Measurements from ENCODE around the gene CTDSP2.
"Not testable (repeated sequence)": the region's sequence is repeated elsewhere in the genome, so short reads cannot be mapped to it uniquely, and the experiment has no call there.

The CTDSP2 gene

DNA sequence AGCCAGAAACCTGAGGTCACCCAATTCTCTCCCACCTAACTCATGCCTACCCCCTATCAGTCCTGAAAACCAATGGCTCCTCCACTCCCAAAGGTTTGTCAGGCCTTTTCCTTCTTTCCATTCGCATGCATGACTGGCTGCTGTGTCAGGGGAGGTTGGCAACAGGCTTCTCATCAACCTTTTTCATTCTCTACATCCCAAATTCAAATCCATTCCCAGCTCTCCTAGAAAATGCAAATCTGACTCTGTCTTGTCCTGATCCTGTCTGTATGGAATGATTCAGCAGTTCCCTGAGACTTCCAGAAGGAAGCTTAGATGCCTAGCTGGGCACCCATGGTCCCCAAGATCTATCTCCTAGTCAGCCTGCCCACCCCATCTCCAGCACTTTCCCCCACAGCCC lies 5.0 kb upstream of the CTDSP2 start:
- H3K36me3 ChIP-seq (ENCODE audit: insufficient read depth, low read length), result no peaks in the 10 kb centered on the region
- H3K4me1 ChIP-seq (ENCODE audit: insufficient read depth, low read length), result peaks cover 22% of the 10 kb centered on the region
- no peaks in the 10 kb centered on the region for H3K9me3 ChIP-seq (ENCODE audit: control insufficient read depth, insufficient read depth, low read length)
- H3K9ac ChIP-seq (ENCODE audit: low read depth, low read length), result no peak overlapping the region

DNA sequence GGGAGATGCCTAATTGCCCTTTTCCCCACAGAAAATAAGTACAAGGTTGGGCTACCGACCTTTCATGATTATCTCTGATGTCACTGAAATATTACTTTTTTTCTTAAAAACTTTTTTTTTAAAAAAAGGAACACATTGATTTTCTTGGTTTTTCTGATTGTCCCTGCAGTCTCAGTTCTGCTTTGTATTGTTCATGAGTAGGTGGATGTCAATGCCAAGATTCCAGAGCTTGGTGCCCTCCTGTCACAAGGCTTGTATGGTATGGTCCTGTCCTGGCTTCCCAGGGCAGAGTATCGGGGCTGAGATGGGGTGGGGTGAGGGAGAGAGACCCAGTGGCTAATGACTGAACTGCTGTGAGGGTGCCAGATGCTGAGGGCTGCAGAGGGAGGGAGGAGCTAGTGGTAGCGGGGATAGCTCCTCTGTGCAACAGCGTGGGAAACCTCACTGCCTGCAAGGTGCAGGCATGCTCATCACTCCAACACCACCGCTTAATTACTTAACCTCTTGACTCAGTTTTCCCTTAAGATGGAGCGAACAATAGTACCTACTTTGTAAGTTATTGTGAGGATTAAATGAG lies 4.4 kb upstream of the CTDSP2 start:
- peaks cover 22% of the 10 kb centered on the region for H3K4me1 ChIP-seq (ENCODE audit: insufficient read depth, low read length)
- H3K9me3 ChIP-seq (ENCODE audit: control insufficient read depth, insufficient read depth, low read length), result no peaks in the 10 kb centered on the region
- H3K9ac ChIP-seq (ENCODE audit: low read depth, low read length), result no peak overlapping the region

DNA sequence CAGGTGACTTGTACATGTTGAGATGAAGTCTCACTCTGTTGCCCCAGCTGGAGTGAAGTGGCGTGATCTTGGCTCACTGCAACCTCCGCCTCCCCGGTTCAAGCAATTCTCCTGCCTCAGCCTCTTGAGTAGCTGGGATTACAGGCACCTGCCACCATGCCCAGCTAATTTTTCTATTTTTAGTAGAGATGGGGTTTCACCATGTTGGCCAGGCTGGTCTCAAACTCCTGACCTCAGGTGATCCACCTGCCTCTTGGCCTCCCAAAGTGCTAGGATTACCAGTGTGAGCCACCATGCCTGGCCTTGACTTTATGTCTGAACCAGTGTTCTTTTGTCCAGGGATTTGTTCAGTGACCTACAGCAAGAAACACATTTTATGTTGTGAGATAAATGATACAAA lies 2.9 kb upstream of the CTDSP2 start:
- H3K4me1 ChIP-seq (ENCODE audit: insufficient read depth, low read length), result peaks cover 23% of the 10 kb centered on the region
- not testable (repeated sequence) for H3K36me3 ChIP-seq (ENCODE audit: insufficient read depth, low read length); H3K9me3 ChIP-seq (ENCODE audit: control insufficient read depth, insufficient read depth, low read length); H3K9ac ChIP-seq (ENCODE audit: low read depth, low read length)

More for the DNA sequence above, 4.4 kb upstream of the CTDSP2 start:
- H3K36me3 ChIP-seq (ENCODE audit: insufficient read depth, low read length), result no peaks in the 10 kb centered on the region

DNA sequence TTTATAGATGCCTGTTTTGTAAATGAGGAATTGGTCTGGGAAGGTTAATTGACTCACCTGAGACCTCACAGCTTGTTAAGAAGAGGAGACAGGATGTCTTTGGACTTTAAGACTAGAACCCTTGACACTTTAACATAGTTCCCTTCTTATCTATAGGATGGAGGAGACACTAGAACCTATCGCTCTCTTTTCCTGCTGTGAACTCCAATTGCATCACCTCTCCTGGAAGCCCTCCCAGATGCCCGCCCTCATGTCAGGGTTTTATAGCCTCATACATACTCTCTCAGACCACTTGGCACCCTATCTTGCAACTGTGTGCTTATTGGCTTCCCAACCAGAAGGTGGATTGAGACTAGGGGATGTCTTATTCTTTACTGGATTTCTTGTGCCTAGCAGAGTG lies 2.5 kb upstream of the CTDSP2 start:
- H3K9ac ChIP-seq (ENCODE audit: low read depth, low read length), result no peak overlapping the region
- no peaks in the 10 kb centered on the region for H3K9me3 ChIP-seq (ENCODE audit: control insufficient read depth, insufficient read depth, low read length)
- no peaks in the 10 kb centered on the region for H3K36me3 ChIP-seq (ENCODE audit: insufficient read depth, low read length)
- H3K4me1 ChIP-seq (ENCODE audit: insufficient read depth, low read length), result peaks cover 27% of the 10 kb centered on the region

DNA sequence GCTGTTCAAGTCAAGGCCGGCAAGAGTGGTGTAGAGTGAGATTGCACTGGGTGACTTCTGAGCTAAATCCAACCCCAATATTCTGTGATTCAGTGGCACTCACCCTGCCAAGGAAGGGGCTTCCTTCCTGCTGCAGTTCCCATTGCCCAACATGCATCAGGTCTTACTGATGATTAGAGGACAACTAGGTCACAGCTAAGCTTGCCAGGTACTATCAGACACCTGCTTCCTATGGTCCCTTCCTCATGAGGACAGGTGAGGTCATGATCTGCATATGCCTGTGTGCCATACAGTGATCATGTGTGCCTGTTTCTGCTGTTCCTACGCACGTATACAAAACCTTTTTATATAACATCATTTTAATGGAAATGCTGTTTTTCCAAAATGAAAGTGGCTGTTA lies 1.7 kb upstream of the CTDSP2 start:
- no peak overlapping the region for H3K9ac ChIP-seq (ENCODE audit: low read depth, low read length)
- H3K36me3 ChIP-seq (ENCODE audit: insufficient read depth, low read length), result no peaks in the 10 kb centered on the region
- peaks cover 32% of the 10 kb centered on the region for H3K4me1 ChIP-seq (ENCODE audit: insufficient read depth, low read length)
- H3K9me3 ChIP-seq (ENCODE audit: control insufficient read depth, insufficient read depth, low read length), result no peaks in the 10 kb centered on the region

DNA sequence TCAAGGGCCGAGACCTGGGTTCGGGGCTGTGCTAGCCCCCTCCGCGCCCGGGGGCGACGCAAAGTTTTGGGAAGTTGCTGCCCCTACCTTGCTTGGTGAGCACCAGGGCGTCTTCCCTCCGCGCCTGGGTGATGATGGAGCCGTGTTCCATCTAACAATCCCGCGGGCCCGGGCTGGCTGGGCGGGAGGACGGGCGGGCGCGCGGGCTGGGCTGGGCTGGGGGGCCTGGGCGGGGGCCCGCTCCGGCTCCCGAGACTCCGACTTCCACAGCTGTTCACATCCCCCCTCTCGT lies 298 bp downstream of the CTDSP2 start:
- Histone ChIP-seq H3K4me1 (ENCODE audit: insufficient read depth, low read length) (peaks cover 39% of the 10 kb centered on the region), H3K36me3 (ENCODE audit: insufficient read depth, low read length) (no peaks in the 10 kb centered on the region), H3K9me3 (ENCODE audit: control insufficient read depth, insufficient read depth, low read length) (no peaks in the 10 kb centered on the region), H3K9ac (ENCODE audit: low read depth, low read length) (peak overlapping the region; percentile 95)

DNA sequence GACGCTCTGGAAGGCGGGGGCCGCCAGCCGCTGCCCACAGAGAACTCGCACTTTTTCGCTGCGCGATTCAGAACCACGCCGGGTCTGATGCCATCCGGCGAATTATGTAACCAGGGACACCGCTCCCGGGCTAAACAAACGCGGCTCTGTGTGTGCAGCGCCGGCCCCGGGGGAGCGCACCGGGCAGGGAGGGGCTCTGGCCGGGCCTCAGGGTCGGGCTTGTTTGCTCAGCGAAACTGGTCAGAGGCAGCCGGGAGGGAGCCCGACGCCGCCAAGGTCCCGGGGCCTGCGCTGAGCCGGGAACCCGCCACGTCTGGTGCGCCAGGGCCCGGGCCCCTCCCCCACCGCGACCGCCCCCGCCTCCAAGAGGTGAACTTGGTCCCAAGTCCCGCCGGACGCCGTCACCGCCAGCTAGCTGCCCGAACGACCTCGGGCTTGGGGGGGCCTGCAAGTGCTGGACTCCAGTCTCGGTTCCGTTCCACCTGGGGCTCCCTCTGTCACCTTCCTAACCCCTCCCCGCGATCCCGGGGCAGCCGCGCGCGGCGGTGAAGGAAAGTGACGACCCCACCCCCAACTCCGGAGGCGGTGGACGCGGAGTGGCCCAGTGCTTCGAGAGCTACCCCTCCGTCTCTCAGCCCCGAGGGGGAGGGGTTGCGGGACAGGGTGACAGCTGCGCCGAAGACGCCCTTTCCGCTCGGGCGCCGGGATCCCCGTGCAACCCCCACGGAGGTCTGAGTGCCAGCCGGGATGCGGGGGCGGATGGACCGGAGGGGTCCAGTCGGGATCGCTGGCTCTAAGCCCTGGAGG lies 848 bp downstream of the CTDSP2 start:
- Histone ChIP-seq H3K9ac (ENCODE audit: low read depth, low read length) (peak overlapping the region; percentile 95), H3K9me3 (ENCODE audit: control insufficient read depth, insufficient read depth, low read length) (no peaks in the 10 kb centered on the region), H3K36me3 (ENCODE audit: insufficient read depth, low read length) (no peaks in the 10 kb centered on the region), H3K4me1 (ENCODE audit: insufficient read depth, low read length) (peaks cover 43% of the 10 kb centered on the region)

DNA sequence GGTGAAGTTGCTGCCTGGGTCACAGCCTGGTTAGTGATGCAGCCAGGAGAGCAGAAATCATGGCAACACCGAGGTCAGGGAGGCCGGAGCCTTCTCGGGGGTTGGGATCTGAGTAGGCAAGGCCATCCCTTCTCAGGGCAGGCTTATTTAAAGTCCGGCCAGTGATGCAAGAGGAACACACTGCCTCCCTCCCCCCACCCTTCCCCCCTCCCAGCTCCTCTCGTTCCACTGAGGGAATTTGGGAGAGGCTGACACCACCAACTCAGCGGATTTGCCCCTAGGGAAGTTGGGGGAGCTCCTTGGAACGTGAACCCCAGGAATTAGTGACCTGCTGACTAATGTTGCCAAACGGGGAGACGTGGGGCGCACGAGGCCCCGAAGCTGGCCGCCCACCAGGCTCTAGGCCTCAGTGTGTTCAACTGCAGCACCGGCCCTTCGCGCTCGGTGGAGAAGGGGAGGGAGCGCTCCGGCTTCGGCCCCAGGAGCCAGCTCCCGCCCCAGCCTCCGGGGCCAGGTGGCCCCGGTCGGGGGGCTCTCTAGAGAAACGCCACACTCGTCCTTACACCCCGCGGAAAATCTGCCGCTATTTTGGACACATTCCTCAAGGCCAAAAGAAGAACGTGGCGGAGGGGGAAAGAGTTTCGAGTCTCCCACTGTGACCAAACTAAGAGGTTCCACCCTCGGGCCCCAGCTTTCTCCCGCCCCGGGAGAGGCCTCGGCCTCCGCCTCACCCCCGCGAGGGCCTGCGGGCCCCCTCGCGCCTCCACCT lies 1.6 kb downstream of the CTDSP2 start:
- no peaks in the 10 kb centered on the region for H3K36me3 ChIP-seq (ENCODE audit: insufficient read depth, low read length)
- peaks cover 51% of the 10 kb centered on the region for H3K4me1 ChIP-seq (ENCODE audit: insufficient read depth, low read length)
- H3K9me3 ChIP-seq (ENCODE audit: control insufficient read depth, insufficient read depth, low read length), result no peaks in the 10 kb centered on the region
- peak overlapping the region; percentile 95 for H3K9ac ChIP-seq (ENCODE audit: low read depth, low read length)

DNA sequence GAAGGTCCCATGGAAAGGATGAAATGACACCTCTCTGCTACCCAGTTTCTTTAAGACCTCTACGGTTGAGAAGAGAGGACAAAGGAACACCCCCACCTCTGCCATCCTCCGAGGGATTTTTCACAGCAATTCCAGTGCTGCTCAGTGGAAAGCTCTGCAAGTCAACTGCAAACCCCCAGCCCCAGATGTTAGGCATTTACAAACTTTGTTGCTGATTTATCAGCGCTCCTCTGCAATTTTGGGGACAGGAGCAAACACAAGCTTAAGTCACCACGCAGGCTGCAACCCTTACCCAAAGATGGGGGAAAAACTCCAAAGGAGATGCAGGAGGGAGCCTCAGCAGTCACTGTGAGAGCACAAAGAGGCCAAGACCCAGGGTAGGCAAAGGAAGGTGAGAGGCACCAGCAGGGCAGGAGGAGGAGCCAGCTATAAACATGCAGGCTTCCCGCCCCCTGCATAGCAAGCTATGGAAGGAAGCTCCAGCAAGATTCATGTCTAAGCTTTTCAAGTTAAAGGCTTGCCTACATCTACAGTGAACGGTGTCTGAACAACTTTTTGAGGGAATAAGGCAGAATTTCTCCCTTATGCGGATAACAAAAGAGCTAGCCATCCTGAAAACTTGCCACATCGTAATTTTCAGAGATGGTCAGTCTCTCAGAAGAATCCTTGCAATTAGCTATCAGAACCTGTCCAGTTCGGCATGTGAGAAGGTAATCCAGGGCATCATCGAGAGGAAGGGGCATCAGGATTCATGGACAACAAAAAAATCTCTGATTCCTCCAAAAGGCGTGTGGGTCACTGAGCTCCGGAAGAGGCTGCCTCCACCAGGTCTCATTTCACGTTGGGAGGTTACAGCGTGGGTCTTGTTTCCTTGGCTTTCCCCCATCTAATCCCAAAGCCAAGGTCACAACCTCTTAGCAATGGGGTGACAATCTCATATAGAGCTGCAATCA lies 3.9 kb downstream of the CTDSP2 start:
- H3K9me3 ChIP-seq (ENCODE audit: control insufficient read depth, insufficient read depth, low read length), result no peaks in the 10 kb centered on the region
- H3K4me1 ChIP-seq (ENCODE audit: insufficient read depth, low read length), result peaks cover 61% of the 10 kb centered on the region
- H3K9ac ChIP-seq (ENCODE audit: low read depth, low read length), result no peak overlapping the region; the same call in 1 of the 2 replicates
- H3K36me3 ChIP-seq (ENCODE audit: insufficient read depth, low read length), result no peaks in the 10 kb centered on the region

DNA sequence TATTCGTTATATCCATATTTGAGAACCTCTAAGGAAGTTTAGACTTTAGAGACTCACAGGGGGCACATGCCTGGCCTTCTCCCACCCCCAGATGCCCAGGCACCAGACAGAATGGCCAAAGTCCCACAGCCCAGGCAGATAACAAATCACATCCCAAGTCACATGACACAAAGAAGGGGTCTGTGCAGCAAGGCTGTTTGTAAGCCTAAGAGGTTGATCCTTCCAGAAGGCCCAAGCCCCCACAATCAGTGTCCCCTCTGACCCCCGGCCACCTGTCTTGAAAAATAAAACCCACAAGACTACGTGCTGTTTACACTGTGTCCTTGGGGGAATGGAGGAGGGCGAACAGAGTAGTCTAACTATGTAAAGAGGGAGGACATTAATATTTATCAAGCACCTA lies 5.1 kb downstream of the CTDSP2 start:
- Histone ChIP-seq H3K9me3 (ENCODE audit: control insufficient read depth, insufficient read depth, low read length) (no peaks in the 10 kb centered on the region), H3K4me1 (ENCODE audit: insufficient read depth, low read length) (peaks cover 72% of the 10 kb centered on the region), H3K36me3 (ENCODE audit: insufficient read depth, low read length) (no peaks in the 10 kb centered on the region), H3K9ac (ENCODE audit: low read depth, low read length) (no peak overlapping the region)

DNA sequence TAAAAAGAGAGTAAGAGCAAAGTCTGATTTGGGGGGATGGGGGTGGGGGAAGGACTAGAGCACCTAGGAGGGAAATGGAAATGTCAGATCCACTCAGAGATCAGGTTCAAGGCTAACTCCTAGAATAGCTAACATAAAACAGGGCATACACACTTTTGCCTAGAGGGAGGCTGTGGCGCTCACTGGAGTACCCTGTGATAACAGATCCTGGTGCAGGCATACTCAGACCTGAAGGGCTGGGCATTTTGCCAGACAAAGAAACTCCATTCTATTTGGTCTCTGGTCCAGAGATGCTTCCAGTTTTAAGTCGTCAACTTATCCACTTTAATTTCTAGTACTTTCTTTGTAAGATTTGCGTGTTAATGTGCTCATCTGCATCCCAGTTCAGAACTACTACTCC lies 5.8 kb downstream of the CTDSP2 start:
- peaks cover 79% of the 10 kb centered on the region for H3K4me1 ChIP-seq (ENCODE audit: insufficient read depth, low read length)
- H3K36me3 ChIP-seq (ENCODE audit: insufficient read depth, low read length), result no peaks in the 10 kb centered on the region
- H3K9ac ChIP-seq (ENCODE audit: low read depth, low read length), result no peak overlapping the region
- H3K9me3 ChIP-seq (ENCODE audit: control insufficient read depth, insufficient read depth, low read length), result no peaks in the 10 kb centered on the region

DNA sequence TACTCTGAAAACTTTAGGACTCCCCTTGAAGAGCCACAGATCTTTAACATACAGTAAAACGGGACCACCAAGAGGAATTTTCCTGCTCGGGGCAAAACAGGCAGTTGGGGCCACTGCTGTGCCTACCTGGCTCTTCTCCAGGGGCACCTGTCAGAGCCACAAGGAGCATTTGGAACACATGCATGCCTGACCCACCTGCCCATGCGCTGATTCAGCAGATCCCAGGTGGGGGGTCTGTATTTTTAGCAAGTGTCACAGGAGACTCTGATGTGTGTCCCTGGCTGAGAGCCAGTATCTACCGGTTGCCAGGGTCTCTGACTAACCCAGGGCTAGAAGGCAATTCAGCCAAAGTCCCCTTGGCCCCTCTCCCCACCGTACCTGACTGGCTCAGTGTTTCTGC lies 6.5 kb downstream of the CTDSP2 start:
- peaks cover 85% of the 10 kb centered on the region for H3K4me1 ChIP-seq (ENCODE audit: insufficient read depth, low read length)
- H3K9me3 ChIP-seq (ENCODE audit: control insufficient read depth, insufficient read depth, low read length), result no peaks in the 10 kb centered on the region
- H3K36me3 ChIP-seq (ENCODE audit: insufficient read depth, low read length), result no peaks in the 10 kb centered on the region
- no peak overlapping the region for H3K9ac ChIP-seq (ENCODE audit: low read depth, low read length)

DNA sequence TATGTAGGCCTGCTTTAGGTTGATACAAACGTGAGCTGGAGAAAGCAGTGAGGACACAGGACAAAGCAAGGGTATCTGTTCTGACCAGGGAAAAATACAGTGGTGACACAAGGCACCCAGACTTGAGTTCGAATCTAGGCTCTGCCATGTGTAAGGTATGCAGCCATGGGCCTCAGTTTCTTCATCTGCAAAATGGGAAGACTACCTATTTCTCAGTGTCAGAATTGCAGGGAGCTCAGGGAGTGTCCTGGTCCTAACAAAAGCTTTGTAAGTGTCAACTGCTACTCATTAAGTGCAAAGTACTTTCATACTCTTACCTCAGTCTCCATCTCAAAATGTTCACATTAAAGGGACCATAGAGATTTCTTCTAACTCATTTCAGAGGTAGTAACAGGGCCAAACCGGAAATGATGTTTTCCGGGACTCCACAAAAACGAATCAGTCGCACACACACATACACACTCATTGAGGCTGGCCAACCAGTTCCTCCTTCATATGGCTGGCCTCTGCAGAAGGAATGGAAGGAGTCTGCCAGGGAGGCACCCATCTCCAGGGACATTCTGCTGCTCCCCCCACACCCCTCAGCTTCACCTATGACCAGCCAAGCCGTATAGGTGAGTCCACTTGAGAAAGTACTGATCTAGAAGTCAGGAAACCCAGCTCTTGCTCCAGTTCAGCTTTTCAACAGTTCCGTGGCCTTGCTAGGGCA lies 7.8 kb downstream of the CTDSP2 start:
- Histone ChIP-seq H3K9ac (ENCODE audit: low read depth, low read length) (no peak overlapping the region), H3K4me1 (ENCODE audit: insufficient read depth, low read length) (peaks cover 84% of the 10 kb centered on the region), H3K36me3 (ENCODE audit: insufficient read depth, low read length) (no peaks in the 10 kb centered on the region), H3K9me3 (ENCODE audit: control insufficient read depth, insufficient read depth, low read length) (no peaks in the 10 kb centered on the region)

Data from ES-I3 (cell line).